ENCODE data around the gene POU2F3.

The POU2F3 gene

GRCh38 chr11:120327311-120327710 is 87.4 kb downstream of the POU2F3 start:
- POLR2A ChIA-PET: interaction anchor here (0.6 to 1.2 kb wide), 2 partner anchors 9 to 150 kb away, joined by 3 read pairs; partner anchors contain the start of gene ARHGEF12
- peaks cover 0 to 35% of the 10 kb centered on the region in 2 experiments; a peak in 2 of 3 replicates for H3K36me3 ChIP-seq (ENCODE audit: control insufficient read depth in 2 of 2, insufficient read depth in 1 of 2, low read length in 2 of 2)
- CTCF ChIA-PET: interaction anchor here (0.7 to 1.6 kb wide), 6 partner anchors 10 to 603 kb away, joined by 3 to 8 read pairs (median 3); partner anchors contain the start of gene GRIK4
- no peak for TF ChIP-seq ZFP69B (tag by site-specific recombination; IDR thresholded peaks at IDR 0.05)
- TF ChIP-seq ZNF704 (tag by site-specific recombination; IDR thresholded peaks at IDR 0.05): no peak
- no peak for TF ChIP-seq GLIS1 (tag by site-specific recombination; IDR thresholded peaks at IDR 0.05)
- TF ChIP-seq ZNF548 (tag by site-specific recombination; IDR thresholded peaks at IDR 0.05): no peak
- TF ChIP-seq ZNF184 (tag by site-specific recombination; IDR thresholded peaks at IDR 0.05): no peak
- no peak for TF ChIP-seq ZFP37 (tag by site-specific recombination; IDR thresholded peaks at IDR 0.05)
- no peak for TF ChIP-seq ZNF202 (tag by site-specific recombination; IDR thresholded peaks at IDR 0.05; ENCODE audit: borderline replicate concordance)
- TF ChIP-seq SP3 (tag by site-specific recombination; IDR thresholded peaks at IDR 0.05): no peak
- TF ChIP-seq ZNF621 (tag by site-specific recombination; IDR thresholded peaks at IDR 0.05): no peak
- no peak for TF ChIP-seq ZNF266 (tag by site-specific recombination; IDR thresholded peaks at IDR 0.05; ENCODE audit: low read depth)
- TF ChIP-seq ZNF530 (tag by site-specific recombination; IDR thresholded peaks at IDR 0.05; ENCODE audit: low read depth): no peak
- no peak for TF ChIP-seq ZNF560 (tag by site-specific recombination; IDR thresholded peaks at IDR 0.05; ENCODE audit: borderline replicate concordance)
- TF ChIP-seq ZNF571 (tag by site-specific recombination; IDR thresholded peaks at IDR 0.05): no peak
- no peak overlapping the region for H3K27ac ChIP-seq (ENCODE audit: extremely low read depth, low read depth, low read length)
- H3K4me1 ChIP-seq (ENCODE audit: control insufficient read depth, insufficient read depth, low read length): no peaks in the 10 kb centered on the region
- no peak overlapping the region for H3K4me3 ChIP-seq (ENCODE audit: low read depth, low read length)
- H3K9me3 ChIP-seq (ENCODE audit: control insufficient read depth, insufficient read depth, low read depth, low read length): no peaks in the 10 kb centered on the region

GRCh38 chr11:120329556-120329955 is 89.6 kb downstream of the POU2F3 start:
- no peaks in the 10 kb centered on the region for H3K9me3 ChIP-seq (ENCODE audit: control insufficient read depth, insufficient read depth, low read depth, low read length)
- H3K4me3 ChIP-seq (ENCODE audit: low read depth, low read length): no peak overlapping the region
- no peak overlapping the region for H3K27ac ChIP-seq (ENCODE audit: extremely low read depth, low read depth, low read length)
- TF ChIP-seq ZNF133 (tag by site-specific recombination; IDR thresholded peaks at IDR 0.05) (no peak), ZNF146 (tag by site-specific recombination; IDR thresholded peaks at IDR 0.05) (no peak), BCL11B (tag by site-specific recombination; IDR thresholded peaks at IDR 0.05; ENCODE audit: low read depth) (no peak), ZNF175 (tag by site-specific recombination; IDR thresholded peaks at IDR 0.05) (no peak), TCF7L2 (IDR thresholded peaks at IDR 0.05; ENCODE audit: borderline replicate concordance, low read depth, low read length) (no peak), ZBTB48 (tag by site-specific recombination; IDR thresholded peaks at IDR 0.05) (no peak), BCL11A (tag by site-specific recombination; IDR thresholded peaks at IDR 0.05; ENCODE audit: low read depth) (no peak), ZNF624 (tag by site-specific recombination; IDR thresholded peaks at IDR 0.05) (no peak), REST (tag by site-specific recombination; IDR thresholded peaks at IDR 0.05) (no peak), SP7 (tag by site-specific recombination; IDR thresholded peaks at IDR 0.05) (no peak), ZNF48 (tag by site-specific recombination; IDR thresholded peaks at IDR 0.05) (no peak), GLIS2 (tag by site-specific recombination; IDR thresholded peaks at IDR 0.05) (no peak)
- H3K4me1 ChIP-seq (ENCODE audit: control insufficient read depth, insufficient read depth, low read length): no peaks in the 10 kb centered on the region
- ChIA-PET POLR2A (no interaction called here), CTCF (interaction anchor here (0.7 kb wide), 1 partner anchor 1401 kb away, joined by 4 read pairs; no protein-coding TSS in a partner anchor)
- H3K36me3 ChIP-seq (ENCODE audit: control insufficient read depth in 2 of 2, insufficient read depth in 1 of 2, low read length in 2 of 2): peaks cover 0 to 35% of the 10 kb centered on the region in 2 experiments; a peak in 2 of 3 replicates
